ENCODE results near the gene PPP5C. TPM values are rescaled to one million over a fixed set of nuclear protein-coding genes. Genes with fewer than 3 reads are reported as not detected.
A peak's percentile ranks its signal among the peaks of the same experiment; 100 is the strongest.

PPP5C gene
- total and polyA plus RNA-seq, 2 of the 13 experiments (the other 11 are each of a cell fraction or from before 2014, with no cell fraction given) = 41.6 to 67.9 TPM

GRCh38 chr19:46426506-46427162 lies 79.7 kb downstream of the PPP5C start (continued):
- TF ChIP-seq ZNF687 (CRISPR knock-in tag; IDR thresholded peaks at IDR 0.05) (peak; percentile 52), ZNF34 (CRISPR knock-in tag; IDR thresholded peaks at IDR 0.05; ENCODE audit: borderline replicate concordance) (0 out of 2 replicates have a peak, but pooled peaks have one; percentile 65), ERF (CRISPR knock-in tag; IDR thresholded peaks at IDR 0.05) (0 out of 2 replicates have a peak, but pooled peaks have one; percentile 29), ZNF772 (CRISPR knock-in tag; IDR thresholded peaks at IDR 0.05) (0 out of 2 replicates have a peak, but pooled peaks have one; percentile 27), ATF5 (CRISPR knock-in tag; IDR thresholded peaks at IDR 0.05; ENCODE audit: low read depth) (no peak), ZNF788 (CRISPR knock-in tag; IDR thresholded peaks at IDR 0.05; ENCODE audit: borderline replicate concordance) (peak; percentile 58; the same call in 1 of the 2 replicates), ZNF33B (CRISPR knock-in tag; IDR thresholded peaks at IDR 0.05) (peak; percentile 81; the same call in 1 of the 2 replicates), NR1H2 (CRISPR knock-in tag; IDR thresholded peaks at IDR 0.05; ENCODE audit: borderline replicate concordance, low read depth) (no peak), ARID4A (CRISPR knock-in tag; IDR thresholded peaks at IDR 0.05; ENCODE audit: borderline replicate concordance) (peak; percentile 47; the same call in 1 of the 2 replicates), RARA (CRISPR knock-in tag; IDR thresholded peaks at IDR 0.05) (no peak), ZNF891 (CRISPR knock-in tag; IDR thresholded peaks at IDR 0.05) (no peak), TGIF2 (CRISPR knock-in tag; IDR thresholded peaks at IDR 0.05) (no peak), TBX3 (IDR thresholded peaks at IDR 0.05; ENCODE audit: borderline replicate concordance) (no peak), HOXD1 (CRISPR knock-in tag; IDR thresholded peaks at IDR 0.05) (0 out of 2 replicates have a peak, but pooled peaks have one; percentile 27), SAP130 (CRISPR knock-in tag; IDR thresholded peaks at IDR 0.05; ENCODE audit: low read depth) (peak; percentile 47; the same call in 1 of the 2 replicates), ZNF501 (CRISPR knock-in tag; IDR thresholded peaks at IDR 0.05) (0 out of 2 replicates have a peak, but pooled peaks have one; percentile 47), YY1 (IDR thresholded peaks at IDR 0.05; ENCODE audit: insufficient read depth, insufficient replicate concordance, low read depth, low read length) (peak; percentile 49), ZNF761 (CRISPR knock-in tag; conservative IDR thresholded peaks at IDR 0.05) (0 out of 2 replicates have a peak, but pooled peaks have one; percentile 75), ZNF335 (CRISPR knock-in tag; IDR thresholded peaks at IDR 0.05) (peak; percentile 66; the same call in 1 of the 2 replicates), RFX3 (CRISPR knock-in tag; IDR thresholded peaks at IDR 0.05) (peak; percentile 96), HMG20B (CRISPR knock-in tag; conservative IDR thresholded peaks at IDR 0.05) (no peak)
